Measurements from ENCODE around the gene INPP5D.

The INPP5D gene

GRCh38 chr2:233112329-233112728 lies 52.2 kb downstream of the INPP5D start:
- DNase-seq (ENCODE audit: low spot score) = no peak
- in situ Hi-C loops (cut with MboI; ENCODE audit: low sequenced_read_pairs, unreplicated experiment) = no loop called here
- TF ChIP-seq, protein P1, sequence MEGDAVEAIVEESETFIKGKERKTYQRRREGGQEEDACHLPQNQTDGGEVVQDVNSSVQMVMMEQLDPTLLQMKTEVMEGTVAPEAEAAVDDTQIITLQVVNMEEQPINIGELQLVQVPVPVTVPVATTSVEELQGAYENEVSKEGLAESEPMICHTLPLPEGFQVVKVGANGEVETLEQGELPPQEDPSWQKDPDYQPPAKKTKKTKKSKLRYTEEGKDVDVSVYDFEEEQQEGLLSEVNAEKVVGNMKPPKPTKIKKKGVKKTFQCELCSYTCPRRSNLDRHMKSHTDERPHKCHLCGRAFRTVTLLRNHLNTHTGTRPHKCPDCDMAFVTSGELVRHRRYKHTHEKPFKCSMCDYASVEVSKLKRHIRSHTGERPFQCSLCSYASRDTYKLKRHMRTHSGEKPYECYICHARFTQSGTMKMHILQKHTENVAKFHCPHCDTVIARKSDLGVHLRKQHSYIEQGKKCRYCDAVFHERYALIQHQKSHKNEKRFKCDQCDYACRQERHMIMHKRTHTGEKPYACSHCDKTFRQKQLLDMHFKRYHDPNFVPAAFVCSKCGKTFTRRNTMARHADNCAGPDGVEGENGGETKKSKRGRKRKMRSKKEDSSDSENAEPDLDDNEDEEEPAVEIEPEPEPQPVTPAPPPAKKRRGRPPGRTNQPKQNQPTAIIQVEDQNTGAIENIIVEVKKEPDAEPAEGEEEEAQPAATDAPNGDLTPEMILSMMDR (IDR thresholded peaks at IDR 0.05; ENCODE audit: borderline replicate concordance, control extremely low read depth, extremely low read depth, insufficient read depth, missing control alignments) = no peak

GRCh38 chr2:233112776-233113452 lies 52.8 kb downstream of the INPP5D start:
- in situ Hi-C loops (cut with MboI; ENCODE audit: low sequenced_read_pairs, unreplicated experiment) = no loop called here
- peak; percentile 7 for DNase-seq (ENCODE audit: low spot score)
- TF ChIP-seq, protein P1 (IDR thresholded peaks at IDR 0.05; ENCODE audit: borderline replicate concordance, control extremely low read depth, extremely low read depth, insufficient read depth, missing control alignments) = no peak

- TF ChIP-seq, protein P1 (IDR thresholded peaks at IDR 0.05; ENCODE audit: borderline replicate concordance, control extremely low read depth, extremely low read depth, insufficient read depth, missing control alignments) = no peak
- no peak for DNase-seq (ENCODE audit: low spot score)
- in situ Hi-C loops (cut with MboI; ENCODE audit: low sequenced_read_pairs, unreplicated experiment) = no loop called here
Measured at GRCh38 chr2:233114421-233114861, 54.3 kb downstream of the INPP5D start.

DNA sequence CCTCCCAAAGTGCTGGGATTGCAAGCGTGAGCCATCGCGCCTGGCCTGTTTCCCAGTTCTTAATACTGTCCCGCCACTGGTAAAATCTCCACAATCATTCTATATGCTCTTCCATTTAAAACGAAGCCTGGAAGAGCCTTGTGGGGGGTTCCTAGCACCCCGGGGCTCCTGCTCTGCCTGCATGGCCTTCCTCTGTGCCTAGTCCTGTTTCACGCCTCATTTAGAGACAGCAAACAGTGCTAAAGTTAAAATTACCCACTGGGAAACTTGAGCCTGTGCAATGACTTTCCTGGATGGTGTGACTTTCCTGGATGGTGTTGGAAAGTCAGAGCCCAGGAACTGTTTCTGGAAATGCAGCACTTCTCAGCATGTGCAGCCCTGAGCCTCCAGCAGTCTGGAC lies 55.0 kb downstream of the INPP5D start:
- no peak for DNase-seq (ENCODE audit: low spot score)
- in situ Hi-C loops (cut with MboI; ENCODE audit: low sequenced_read_pairs, unreplicated experiment) = no loop called here
- TF ChIP-seq, protein P1 (IDR thresholded peaks at IDR 0.05; ENCODE audit: borderline replicate concordance, control extremely low read depth, extremely low read depth, insufficient read depth, missing control alignments) = no peak

DNA sequence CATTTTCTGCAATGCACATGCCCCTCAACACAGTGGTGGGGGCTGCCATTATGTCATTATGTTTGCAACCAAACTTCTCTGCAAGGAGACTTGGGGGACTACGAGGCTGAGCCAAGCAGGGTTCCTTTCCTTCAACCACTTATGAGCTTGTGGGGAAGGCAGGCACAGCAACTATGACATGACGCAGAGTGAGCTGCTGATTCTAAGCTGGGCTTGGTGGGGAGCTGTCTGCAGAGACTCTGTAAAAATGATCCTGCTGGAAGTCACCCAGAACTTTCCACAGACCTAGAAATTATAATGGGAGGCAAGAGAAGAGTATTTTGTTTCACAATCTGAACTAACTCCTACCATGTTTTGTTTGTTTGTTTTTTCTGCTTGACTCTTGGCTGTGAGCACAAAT lies 55.6 kb downstream of the INPP5D start:
- TF ChIP-seq, protein P1 (IDR thresholded peaks at IDR 0.05; ENCODE audit: borderline replicate concordance, control extremely low read depth, extremely low read depth, insufficient read depth, missing control alignments) = no peak
- in situ Hi-C loops (cut with MboI; ENCODE audit: low sequenced_read_pairs, unreplicated experiment) = no loop called here
- DNase-seq (ENCODE audit: low spot score) = no peak

DNA sequence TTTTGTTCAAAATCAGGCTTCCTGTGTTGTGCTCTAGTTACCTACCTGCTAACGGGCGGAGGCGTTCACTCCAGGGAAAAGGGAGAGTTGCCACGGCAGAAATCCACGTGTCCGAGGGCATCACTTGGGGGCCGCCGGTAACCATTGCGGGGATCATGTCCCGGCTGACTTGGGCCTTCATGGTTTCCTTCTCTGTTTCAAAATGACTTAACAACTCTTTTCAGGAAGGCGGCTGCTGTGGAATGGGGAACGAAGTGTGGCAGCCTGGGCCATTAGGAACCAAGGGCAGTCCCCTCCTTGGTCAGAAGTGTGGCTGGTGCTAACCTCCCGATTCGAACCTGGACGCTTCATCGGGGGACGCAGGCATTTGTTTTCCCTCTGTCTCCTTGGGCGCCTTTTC lies 56.8 kb downstream of the INPP5D start:
- TF ChIP-seq, protein P1 (IDR thresholded peaks at IDR 0.05; ENCODE audit: borderline replicate concordance, control extremely low read depth, extremely low read depth, insufficient read depth, missing control alignments) = no peak
- in situ Hi-C loops (cut with MboI; ENCODE audit: low sequenced_read_pairs, unreplicated experiment) = no loop called here
- no peak for DNase-seq (ENCODE audit: low spot score)

Measured in GM13976 (cell line).